ENCODE data around the gene VKORC1L1.
"Not testable (repeated sequence)": the region's sequence is repeated elsewhere in the genome, so short reads cannot be mapped to it uniquely, and the experiment has no call there.

Gene VKORC1L1

DNA sequence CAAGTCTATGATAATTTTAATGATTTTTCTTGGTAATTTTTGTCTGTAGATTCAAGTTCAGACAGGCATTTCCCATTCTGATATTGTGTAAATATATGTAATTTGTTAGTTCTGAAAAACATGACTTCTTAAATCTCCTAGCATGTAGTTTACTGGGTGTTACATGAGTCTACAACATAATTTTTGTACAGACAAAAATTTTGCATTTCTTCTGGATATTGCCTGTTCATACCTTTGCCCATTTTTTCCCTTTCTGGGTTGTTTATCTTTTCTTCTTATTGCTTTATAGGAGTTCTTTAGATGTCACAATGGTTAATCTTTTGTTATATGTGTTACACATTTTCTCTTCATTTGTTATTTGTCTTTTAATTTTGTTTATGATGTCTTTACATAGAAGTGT, 12.1 kb downstream of the VKORC1L1 start:
- in situ Hi-C loops (cut with HindIII; ENCODE audit: low sequenced_read_pairs) = not testable (repeated sequence)

DNA sequence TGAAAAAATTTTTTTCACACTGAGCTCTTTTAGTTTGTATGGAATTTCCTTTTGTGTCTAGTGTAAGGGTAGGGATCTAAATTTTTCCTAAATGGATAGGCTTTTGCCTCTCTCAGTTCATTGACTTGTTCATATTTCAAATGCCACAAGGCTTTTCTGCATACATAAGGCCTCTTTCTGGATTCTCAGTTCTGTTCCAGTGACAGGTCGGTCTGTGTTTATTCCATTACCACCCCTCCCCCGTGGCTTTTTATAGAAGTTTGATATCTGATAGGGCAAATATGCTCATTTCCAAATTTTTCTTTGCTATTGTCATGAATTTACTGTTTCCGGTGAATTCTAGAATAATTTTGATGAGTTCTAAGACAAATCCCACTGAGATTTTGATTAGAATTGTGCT, 12.7 kb downstream of the VKORC1L1 start:
- in situ Hi-C loops (cut with HindIII; ENCODE audit: low sequenced_read_pairs) = not testable (repeated sequence)

DNA sequence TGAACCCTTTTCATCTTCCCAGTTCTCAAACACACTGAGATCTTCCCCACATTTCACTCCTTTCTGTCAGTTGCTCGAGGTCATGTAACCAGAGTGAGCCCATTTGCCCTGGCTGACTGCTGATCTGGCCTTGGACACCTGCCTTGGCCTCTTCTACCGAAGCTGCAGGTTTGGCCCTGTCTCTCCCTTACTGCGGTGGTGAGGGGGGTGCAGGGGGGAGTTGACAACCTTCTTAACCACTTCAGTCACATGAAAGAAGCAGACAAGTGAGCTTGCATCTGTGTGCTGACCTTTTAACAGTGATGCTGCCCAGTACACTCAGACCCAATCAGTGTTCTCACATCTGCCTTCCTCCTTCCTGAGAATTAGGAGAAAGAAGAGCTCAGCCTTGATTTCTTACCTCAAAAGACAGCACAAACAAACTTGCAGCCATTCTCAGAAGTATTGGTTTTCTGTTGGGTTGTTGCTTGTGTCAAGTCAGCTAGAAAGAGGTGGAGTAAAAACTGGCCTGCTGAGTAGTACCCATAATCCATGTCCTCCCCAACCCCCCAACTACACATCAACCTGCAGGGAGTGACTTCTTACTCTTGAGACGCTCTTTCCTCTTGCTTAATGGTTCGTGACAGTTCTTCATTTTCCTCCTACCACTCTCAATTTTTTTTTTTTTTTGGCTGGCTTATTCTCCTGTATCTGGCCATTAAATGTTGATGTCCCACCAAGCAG, 15.7 kb downstream of the VKORC1L1 start:
- in situ Hi-C loops (cut with HindIII; ENCODE audit: low sequenced_read_pairs) = not testable (repeated sequence)

DNA sequence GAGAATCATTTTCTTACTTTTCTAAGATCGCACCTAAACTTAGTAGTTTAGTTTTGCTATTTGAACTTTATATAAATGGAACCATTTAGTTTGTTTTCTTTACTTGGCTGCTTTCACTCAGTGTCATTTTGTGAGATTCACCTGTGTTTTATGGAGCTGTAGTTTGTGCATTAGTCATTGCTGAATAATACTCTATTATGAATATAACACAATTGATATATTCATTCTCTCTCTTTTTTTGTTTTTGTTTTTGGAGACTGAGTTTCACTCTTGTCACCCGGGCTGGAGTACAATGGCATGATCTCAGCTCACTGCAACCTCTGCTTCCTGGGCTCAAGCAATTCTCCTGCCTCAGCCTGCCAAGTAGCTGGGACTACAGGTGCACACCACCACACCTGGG, 16.8 kb downstream of the VKORC1L1 start:
- in situ Hi-C loops (cut with HindIII; ENCODE audit: low sequenced_read_pairs) = not testable (repeated sequence)

DNA sequence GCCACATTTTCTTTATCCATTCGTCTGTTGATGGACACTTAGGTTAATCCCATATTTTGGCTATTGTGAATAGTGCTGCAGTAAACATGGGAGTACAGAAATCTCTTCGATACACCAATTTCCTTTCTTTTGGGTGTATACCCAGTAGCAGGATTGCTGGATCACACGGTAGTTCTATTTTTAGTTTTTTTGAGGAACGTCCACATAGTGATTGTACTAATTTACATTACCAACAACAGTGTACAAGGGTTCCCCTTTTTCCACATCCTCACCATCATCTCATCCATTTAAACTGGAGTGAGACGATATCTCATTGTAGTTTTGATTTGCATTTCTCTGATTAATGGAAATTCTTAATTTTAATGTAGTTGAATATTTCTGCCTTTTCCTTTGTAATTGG, 19.3 kb downstream of the VKORC1L1 start:
- in situ Hi-C loops (cut with HindIII; ENCODE audit: low sequenced_read_pairs) = no loop called here

DNA sequence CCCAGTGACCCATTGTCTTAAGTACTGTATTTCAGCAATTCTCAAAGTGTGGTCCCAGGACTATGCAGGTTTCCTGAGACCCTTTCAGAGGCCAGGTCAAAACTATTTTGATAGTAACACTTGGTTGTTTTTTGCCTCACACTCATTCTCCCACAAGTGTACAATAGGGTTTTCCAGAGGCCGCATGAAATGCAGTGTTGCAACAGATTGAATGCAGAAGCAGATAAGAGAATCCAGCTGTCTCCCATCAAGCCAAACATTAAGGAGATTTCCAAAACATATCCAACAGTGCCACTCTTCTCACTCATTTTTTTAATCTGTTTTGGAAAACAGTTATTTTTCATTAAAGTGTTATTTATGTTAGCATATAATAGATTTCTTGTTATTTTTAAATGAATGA, 20.0 kb downstream of the VKORC1L1 start:
- in situ Hi-C loops (cut with HindIII; ENCODE audit: low sequenced_read_pairs) = no loop called here

DNA sequence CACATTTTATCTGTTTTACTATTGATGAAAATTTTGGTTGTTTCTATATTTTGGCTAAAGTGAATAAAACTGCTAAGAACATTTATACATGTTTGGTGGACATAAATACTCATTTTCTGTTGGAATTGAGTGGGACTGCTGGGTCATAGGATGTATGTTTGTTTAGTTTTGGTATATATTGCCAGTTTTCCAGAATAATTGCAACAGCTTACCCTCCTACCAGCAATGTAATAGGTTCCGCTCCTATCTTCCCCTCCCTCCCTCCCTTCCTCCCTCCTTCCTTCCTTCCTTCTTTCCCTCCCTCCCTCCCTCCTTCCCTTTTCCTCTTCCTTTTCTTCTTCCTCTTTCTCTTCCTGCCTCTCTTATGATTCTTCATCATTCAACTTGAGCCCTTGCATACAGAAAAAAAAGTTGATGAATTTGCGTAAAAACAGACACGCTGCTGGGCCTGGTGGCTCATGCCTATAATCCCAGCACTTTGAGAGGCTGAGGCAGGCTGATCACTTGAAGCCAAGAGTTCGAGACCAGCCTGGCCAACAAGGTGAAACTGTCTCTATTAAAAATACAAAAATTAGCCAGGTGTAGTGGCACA, 23.5 kb downstream of the VKORC1L1 start:
- in situ Hi-C loops (cut with HindIII; ENCODE audit: low sequenced_read_pairs) = no loop called here

DNA sequence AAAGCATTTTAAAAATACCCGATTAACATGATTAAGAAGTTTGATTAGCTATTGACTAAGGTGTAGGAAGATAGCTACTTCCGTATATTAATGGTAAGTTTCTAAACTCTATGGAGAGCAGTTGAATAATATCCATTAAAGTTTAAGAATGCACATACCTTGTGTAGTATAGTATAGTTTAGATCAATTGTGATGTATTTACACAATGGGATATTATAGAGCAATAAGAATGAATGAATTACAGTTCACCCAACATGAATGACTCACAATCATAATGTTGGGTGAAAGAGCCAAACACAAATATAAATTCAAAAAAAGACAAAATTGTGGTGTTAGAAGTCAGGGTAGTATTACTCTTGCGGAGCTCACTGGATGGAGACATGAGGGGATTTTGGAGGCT, 24.4 kb downstream of the VKORC1L1 start:
- in situ Hi-C loops (cut with HindIII; ENCODE audit: low sequenced_read_pairs) = not testable (repeated sequence)

DNA sequence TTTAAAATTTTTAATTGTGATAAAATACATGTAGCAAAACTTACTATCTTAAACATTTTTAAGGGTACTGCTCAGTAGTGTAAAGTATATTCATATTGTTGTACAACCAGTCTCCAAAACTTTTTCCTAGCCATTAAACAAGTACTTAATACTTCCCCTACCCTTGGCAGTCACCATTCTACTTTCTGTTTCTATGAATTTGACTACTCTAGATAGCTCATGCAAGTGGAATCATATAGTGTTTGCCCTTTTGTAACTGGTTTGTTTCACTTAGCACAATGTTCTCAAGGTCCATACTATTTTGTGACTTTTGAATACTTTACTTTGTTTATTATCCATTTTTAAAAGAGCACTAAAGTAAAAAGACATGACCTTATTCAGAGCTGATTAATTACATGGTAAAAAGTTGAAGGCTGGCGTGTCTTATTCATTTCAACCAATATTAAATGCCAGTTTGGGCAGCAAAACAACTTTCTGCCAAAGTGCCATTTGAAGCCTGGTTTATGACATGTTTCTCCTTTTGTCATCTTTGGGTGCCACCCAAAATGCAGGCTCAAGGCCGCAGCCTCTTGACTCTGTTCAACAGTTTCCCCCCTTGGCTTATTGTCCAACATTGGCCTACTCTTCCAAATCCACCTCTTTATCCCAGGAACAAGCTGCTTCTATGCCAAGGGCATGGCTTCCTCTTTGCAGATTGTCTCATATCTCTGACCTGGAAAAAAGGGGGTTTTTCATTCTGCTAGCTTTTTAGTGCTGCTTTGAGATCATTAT, 26.0 kb downstream of the VKORC1L1 start:
- in situ Hi-C loops (cut with HindIII; ENCODE audit: low sequenced_read_pairs) = not testable (repeated sequence)

DNA sequence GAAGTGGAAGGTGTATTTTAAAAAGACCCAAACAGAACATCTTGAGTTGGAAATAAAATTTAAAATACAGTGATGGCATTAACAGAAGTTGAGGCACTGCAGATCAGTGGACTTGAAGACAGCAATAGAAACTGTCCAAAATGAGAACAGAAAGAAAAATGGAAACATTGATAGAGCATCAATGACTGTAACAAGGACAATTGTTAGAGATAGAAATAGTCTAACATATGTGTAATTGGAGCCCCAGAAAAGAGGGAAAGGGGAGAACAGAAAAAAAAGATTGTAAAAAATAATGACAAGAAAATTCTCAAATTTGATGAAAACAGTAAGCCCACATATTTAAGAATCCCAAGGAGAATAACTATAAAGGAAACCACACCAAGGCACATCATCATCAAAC, 29.4 kb downstream of the VKORC1L1 start:
- in situ Hi-C loops (cut with HindIII; ENCODE audit: low sequenced_read_pairs) = no loop called here

DNA sequence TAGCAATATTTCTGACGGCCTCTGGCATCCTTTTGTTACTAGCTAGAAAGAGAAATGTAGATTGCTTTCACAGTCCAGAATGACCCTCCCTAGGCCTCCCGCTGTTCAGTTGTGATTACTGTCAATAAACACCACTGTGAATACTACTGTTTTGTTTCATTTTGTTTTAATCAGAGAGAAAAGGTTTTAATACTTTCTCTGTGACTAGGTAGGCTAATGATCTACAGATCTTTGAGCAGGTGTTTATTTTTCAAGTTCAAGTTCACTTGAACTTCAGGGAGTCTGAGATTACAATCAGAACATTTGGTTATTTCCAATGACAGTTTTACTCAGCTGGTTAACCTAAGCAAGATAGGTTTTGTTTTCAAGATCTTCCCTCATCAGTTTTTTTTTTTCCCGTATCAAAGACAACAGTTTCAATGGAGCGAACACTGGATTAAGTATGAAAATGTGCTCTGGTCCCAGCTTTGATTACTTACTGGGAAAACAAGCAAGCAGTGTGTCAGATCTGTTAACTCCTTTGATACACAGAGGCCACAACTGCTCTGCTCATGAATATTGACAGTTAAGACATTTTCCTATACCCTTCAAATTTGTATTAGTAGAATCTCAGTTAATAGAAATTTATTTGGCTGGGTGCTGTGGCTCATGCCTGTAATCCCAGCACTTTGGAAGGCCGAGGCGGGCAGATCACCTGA, 34.8 kb downstream of the VKORC1L1 start:
- in situ Hi-C loops (cut with HindIII; ENCODE audit: low sequenced_read_pairs) = no loop called here

DNA sequence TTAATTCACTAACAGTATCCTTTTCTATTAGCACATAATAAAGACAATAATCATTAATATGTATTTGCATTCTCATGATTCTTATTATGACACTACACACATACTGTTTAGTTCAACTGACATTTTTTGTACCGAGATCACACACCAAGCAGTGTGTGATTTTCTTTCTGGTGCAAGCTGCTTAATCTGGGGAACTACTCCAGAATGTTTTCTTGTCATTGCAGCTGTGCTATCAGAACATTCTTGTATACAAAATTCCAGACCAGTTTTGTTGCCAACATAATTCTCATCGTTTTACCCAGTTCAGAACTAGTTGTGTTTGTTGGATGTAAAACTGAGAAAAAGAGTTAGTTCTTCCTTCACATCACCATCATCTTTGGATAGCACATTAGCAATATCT, 37.4 kb downstream of the VKORC1L1 start:
- in situ Hi-C loops (cut with HindIII; ENCODE audit: low sequenced_read_pairs) = no loop called here

DNA sequence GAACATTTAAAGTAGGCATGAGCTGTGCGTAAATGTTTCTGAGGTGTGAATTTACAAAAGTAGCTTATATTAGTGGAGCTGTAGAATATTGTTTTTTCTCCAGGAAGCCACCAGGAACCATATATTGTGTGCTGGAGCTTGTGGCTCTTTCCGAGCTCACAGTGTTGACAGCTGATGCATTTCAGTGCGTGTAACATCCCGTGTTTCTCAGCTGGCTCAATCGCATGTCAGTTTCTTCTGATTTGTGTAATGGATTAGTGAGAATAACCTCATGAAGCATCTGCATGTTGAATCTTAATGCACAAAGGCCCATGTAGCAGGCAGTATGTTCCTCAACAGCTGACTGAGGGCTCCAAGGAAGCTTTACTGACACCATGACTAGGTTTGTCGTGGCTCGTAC, 39.4 kb downstream of the VKORC1L1 start:
- in situ Hi-C loops (cut with HindIII; ENCODE audit: low sequenced_read_pairs) = no loop called here

DNA sequence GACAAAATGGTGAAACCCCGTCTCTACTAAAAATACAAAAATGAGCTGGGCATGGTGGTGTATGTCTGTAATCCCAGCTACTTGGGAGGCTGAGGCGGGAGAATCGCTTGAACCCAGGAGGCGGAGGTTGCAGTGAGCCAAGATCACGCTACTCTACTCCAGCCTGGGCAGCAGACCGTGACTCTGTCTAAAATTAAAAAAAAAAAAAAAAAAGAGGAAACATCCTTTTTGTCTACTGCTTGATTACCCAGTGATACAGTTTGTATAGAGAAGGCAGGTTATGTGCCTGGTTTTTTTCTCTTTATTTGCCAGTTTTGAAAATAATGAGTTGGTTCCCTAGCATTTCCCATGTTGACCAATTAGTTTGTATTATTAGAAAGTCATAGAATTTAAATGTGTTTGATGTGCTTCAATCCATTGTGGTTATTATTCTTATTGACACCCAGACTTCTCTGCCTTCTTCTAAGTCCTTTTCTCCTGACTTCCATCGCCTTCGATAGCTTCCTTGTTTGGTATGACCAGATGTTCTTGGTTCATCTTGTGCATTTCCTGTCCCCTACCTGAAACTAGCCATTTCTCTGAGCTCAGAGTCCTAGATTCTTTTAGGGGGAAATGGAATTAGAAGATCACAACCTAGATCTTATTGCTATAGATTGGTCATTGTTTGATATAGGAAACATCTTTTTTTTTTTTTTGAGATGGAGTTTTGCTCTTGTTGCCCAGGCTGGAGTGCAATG, 43.2 kb downstream of the VKORC1L1 start:
- in situ Hi-C loops (cut with HindIII; ENCODE audit: low sequenced_read_pairs) = no loop called here

DNA sequence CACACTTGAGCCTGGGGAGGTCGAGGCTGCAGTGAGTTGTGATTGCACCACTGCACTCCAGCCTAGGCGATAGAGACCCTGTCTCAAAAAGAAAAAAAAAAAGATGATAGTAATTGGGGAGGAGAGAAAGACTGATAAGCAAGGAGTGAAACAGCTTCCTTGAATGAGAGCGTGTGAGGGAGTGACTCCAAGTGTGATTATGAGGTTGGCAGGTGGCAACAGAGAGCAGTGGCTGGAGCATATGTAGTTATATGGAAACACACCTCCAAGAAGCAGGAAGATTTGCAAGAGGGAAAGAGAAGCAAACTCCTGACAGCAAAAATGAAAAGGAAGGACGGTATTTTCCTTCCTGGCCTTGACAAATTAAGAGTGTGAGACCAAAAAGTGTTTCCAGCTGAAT, 50.4 kb downstream of the VKORC1L1 start:
- in situ Hi-C loops (cut with HindIII; ENCODE audit: low sequenced_read_pairs) = no loop called here

DNA sequence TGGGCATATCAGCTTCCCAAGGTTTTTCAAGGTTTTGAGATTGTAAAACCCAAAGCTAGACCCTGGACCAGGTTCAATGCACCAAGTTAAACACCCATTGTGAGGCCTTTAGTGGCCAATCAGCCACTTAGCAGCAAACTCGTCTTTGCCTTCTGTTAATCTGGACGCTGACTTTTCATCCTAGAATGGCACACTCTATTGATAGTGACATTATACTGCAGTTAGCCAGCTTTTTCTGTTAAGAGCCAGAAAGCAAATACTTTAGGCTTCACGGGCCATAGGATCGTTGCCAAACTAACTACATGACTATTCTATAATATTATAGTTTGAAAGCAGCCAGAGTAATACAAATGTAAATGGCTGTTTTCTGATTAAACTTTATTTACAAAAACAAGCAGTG, 51.3 kb downstream of the VKORC1L1 start:
- in situ Hi-C loops (cut with HindIII; ENCODE audit: low sequenced_read_pairs) = no loop called here

DNA sequence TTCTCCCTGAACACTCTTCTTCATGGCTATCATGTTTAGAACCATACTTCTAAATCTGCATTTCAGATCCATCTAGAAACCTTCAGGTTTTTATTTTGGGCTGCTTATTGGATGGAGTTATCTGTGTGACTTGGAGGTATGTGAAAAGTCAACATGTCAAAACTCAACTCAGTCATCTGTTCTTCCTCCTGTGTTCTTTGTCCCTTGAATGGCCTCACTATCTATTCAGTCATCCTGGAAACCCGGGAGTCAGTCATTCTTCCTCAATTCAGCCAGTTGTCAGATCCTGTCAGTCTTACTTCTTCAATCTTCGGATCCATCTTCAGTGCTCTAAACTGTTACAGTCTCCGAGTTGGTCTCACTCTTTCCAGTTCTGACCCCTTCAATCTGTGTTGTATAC, 52.2 kb downstream of the VKORC1L1 start:
- in situ Hi-C loops (cut with HindIII; ENCODE audit: low sequenced_read_pairs) = no loop called here

DNA sequence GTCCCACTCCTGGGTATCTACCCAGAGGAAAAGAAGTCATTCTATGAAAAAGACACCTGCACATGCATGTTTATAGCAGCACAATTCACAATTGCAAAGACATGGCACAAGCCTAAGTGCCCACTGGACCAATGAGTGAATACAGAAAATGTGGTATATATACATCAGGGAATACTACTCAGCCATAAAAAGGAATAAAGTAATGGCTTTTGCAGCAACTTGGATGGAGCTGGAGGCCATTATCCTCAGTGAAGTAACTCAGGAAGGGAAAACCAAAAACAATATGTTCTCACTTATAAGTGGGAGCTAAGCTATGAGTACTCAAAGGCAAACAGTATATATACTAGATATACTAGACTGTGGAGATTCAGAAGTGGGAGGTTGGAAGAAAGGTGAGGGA, 53.7 kb downstream of the VKORC1L1 start:
- in situ Hi-C loops (cut with HindIII; ENCODE audit: low sequenced_read_pairs) = no loop called here

DNA sequence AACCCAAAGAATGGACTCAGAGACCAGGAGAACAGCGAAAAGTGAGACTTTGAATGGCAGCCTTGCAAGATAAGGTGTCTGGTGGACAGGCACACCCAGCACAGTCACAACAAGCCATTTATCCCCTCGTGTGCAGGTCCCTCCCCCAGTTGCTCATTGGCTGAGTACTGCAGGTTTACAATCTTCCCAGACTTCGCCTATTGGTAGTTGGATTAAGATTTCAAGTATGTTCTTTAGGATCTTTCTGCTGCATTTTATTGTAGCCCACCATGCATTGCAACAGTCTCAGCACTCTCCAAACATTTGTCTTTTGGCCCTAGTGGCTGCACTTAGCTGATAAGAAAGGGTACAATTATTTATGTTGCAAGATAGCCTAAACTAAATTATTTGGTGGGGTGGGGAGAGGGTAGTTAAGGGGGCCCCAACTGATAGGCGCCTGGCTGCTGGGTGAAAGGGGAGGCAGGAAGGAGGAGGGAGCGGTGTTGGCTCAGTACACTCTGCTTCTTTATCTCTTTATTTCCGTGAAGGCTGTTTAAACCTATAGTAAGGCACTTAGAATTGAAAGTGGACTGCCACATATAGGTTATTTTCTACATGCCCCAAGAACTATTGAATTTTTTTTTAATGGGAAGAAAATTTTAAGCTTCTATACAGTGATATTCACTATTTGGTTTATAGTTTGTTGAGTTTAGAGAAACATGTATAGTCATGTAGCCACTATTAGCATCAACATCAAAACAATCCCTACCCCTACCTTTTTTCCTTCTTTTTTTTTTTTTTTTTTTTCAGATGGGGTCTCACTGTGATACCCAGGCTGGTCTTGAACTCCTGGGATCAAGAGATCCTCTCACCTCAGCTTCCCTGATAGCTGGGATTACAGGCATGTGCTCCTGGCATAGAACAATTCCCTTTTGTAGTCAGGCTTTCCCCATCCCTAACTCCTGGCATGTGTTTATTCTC, 54.9 kb downstream of the VKORC1L1 start:
- in situ Hi-C loops (cut with HindIII; ENCODE audit: low sequenced_read_pairs) = no loop called here

DNA sequence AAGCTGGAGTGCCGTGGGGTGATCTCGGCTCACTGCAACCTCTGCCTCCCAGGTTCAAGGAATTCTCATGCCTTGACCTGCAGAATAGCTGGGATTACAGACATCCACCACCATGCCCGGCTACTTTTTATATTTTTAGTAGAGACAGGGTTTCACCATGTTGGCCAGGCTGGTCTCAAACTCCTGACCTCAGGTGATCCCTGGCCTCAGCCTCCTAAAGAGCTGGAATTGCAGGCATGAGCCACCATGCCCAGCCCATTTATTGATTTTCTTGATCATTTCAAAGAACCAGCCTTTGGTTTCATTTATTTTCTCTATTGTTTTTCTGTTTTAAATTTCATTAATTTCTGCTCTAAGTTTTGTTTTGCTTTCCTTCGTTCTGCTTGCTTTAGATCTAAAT, 58.8 kb downstream of the VKORC1L1 start:
- in situ Hi-C loops (cut with HindIII; ENCODE audit: low sequenced_read_pairs) = no loop called here
